ENCODE results near the gene TPRN. TPM values are rescaled to one million over a fixed set of nuclear protein-coding genes. Genes with fewer than 3 reads are reported as not detected.

The TPRN gene
- total RNA-seq, 4 donors from 2014 or later: 3.4 to 10.2 (median 6.3) TPM

DNA sequence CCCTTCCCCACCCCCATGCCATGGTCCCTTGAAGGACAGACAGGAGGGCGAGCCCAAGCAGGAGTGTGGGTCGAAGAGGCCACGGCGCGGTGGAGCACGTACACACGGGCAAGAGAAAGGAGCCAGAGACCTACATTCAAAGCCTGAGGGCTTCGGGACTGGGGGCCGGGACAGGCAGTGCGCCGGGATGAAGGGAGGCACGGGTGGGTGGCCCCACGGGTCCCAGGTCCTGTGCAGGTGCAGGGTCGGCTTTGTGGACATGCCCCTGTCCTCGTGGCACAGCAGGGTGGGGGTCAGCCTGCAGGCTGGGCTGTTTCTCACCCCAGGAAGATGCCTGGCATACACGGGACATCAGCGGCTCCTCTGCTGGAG is 40.5 kb downstream of the TPRN start:
- Histone ChIP-seq H3K36me3 (no peaks in the 10 kb centered on the region), H3K27me3 (peaks cover 86 to 95% (median 95%) of the 10 kb centered on the region in 3 donors), H3K4me1 (peaks cover 0 to 12% of the 10 kb centered on the region in 2 donors), H3K4me3 (no peak overlapping the region), H3K27ac (no peak overlapping the region), H3K9me3 (no peaks in the 10 kb centered on the region)
- no peak for TF ChIP-seq POLR2A (IDR thresholded peaks at IDR 0.05)
- TF ChIP-seq, protein P1, sequence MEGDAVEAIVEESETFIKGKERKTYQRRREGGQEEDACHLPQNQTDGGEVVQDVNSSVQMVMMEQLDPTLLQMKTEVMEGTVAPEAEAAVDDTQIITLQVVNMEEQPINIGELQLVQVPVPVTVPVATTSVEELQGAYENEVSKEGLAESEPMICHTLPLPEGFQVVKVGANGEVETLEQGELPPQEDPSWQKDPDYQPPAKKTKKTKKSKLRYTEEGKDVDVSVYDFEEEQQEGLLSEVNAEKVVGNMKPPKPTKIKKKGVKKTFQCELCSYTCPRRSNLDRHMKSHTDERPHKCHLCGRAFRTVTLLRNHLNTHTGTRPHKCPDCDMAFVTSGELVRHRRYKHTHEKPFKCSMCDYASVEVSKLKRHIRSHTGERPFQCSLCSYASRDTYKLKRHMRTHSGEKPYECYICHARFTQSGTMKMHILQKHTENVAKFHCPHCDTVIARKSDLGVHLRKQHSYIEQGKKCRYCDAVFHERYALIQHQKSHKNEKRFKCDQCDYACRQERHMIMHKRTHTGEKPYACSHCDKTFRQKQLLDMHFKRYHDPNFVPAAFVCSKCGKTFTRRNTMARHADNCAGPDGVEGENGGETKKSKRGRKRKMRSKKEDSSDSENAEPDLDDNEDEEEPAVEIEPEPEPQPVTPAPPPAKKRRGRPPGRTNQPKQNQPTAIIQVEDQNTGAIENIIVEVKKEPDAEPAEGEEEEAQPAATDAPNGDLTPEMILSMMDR (IDR thresholded peaks at IDR 0.05 in 4 of 5, conservative IDR thresholded peaks at IDR 0.05 in 1 of 5): no peak
- DNase-seq: no peak
- in situ Hi-C loops (cut with MboI; ENCODE audit: low sequenced_read_pairs in 4 of 4): no loop called here
- intact Hi-C loops (cut with DNase I; ENCODE audit: low total_unique reads): no loop called here
- no peak for ATAC-seq

DNA sequence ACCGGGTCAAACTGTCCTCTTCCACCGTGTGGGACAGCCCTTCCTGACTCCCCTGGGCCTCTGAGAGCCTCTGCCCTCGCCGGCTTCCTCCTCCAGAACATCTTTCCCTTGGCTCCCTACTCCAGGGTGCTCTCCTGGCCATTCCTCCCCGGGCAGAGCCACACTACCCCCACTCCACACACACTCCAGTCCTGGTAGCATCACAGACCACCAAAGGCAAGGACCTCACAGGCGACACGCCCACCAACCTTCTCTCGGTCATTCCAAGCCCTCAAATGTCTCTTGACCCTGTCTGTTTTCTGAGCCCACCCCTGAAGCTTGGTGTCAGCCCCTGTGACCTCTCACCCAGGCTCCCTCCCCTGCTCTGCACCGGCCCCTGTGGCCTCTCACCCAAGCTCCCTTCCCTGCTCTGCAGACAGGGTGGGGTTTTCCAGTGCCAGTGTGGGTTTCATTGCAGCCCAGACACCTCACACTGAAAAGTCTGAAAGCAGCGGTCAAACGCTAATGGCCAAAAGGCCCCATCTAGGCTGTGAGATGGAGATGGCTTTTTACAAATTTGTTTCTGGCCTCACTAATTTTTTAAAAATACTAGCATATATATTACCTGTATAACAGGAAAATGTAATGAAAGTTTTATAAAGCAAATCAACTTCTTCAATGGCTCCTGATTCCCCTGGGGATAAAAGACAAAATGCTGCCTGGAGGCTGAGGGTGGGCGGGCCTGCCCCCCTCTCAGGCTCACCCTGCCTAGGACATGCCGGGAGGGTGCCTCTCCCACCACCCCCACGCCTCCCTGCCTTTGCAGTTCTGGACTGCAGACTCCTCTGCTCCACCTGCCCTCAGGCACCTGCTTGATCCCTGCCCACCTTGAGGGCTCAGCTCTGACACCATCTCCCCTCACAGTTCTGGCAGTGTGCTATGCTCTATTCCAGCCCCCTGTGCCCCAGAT is 41.2 kb downstream of the TPRN start:
- Histone ChIP-seq H3K27me3 (peaks cover 79 to 88% (median 88%) of the 10 kb centered on the region in 3 donors), H3K4me3 (no peak overlapping the region), H3K36me3 (no peaks in the 10 kb centered on the region), H3K4me1 (peaks cover 0 to 12% of the 10 kb centered on the region in 2 donors), H3K9me3 (no peaks in the 10 kb centered on the region), H3K27ac (no peak overlapping the region)
- ATAC-seq (no peak), DNase-seq (no peak)
- in situ Hi-C loops (cut with MboI; ENCODE audit: low sequenced_read_pairs in 4 of 4) (no loop called here), intact Hi-C loops (cut with DNase I; ENCODE audit: low total_unique reads) (no loop called here)
- TF ChIP-seq POLR2A (IDR thresholded peaks at IDR 0.05): no peak
- TF ChIP-seq, protein P1 (IDR thresholded peaks at IDR 0.05 in 4 of 5, conservative IDR thresholded peaks at IDR 0.05 in 1 of 5): no peak

DNA sequence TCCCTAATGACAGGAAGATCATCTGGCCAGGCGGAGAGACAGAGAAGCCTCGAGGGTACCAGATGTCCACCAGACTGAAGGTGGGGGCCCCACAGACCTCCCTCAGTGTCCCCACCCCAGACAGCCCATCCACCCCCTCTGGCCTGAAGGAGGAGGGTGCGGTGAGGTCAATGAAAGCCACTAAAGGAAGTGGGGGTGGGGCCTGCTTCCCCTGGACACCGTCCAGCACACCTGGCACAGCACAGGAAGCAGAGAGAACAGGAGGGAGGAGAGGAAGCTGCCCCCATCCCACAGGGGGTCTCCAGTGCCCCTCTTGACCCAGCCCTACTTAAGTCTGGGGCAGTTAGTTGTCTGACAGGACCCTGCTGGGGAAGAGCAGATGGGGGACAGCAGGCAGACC is 41.9 kb downstream of the TPRN start:
- no peak for TF ChIP-seq POLR2A (IDR thresholded peaks at IDR 0.05)
- TF ChIP-seq, protein P1 (IDR thresholded peaks at IDR 0.05 in 4 of 5, conservative IDR thresholded peaks at IDR 0.05 in 1 of 5): no peak
- DNase-seq (no peak), ATAC-seq (no peak)
- peaks cover 72 to 81% (median 80%) of the 10 kb centered on the region in 3 donors for H3K27me3 ChIP-seq
- in situ Hi-C loops (cut with MboI; ENCODE audit: low sequenced_read_pairs in 4 of 4) (no loop called here), intact Hi-C loops (cut with DNase I; ENCODE audit: low total_unique reads) (no loop called here)
- H3K4me3 ChIP-seq: no peak overlapping the region
- no peaks in the 10 kb centered on the region for H3K36me3 ChIP-seq
- H3K4me1 ChIP-seq: peaks cover 0 to 12% of the 10 kb centered on the region in 2 donors
- H3K9me3 ChIP-seq: no peaks in the 10 kb centered on the region
- H3K27ac ChIP-seq: no peak overlapping the region

GRCh38 chr9:137157618-137158415 is 42.7 kb downstream of the TPRN start:
- Histone ChIP-seq H3K9me3 (no peaks in the 10 kb centered on the region), H3K27me3 (peaks cover 65 to 73% (median 72%) of the 10 kb centered on the region in 3 donors), H3K4me3 (no peak overlapping the region), H3K27ac (no peak overlapping the region), H3K36me3 (no peaks in the 10 kb centered on the region), H3K4me1 (peaks cover 0 to 5% of the 10 kb centered on the region in 2 donors)
- ATAC-seq: no peak
- intact Hi-C loops (cut with DNase I; ENCODE audit: low total_unique reads) (no loop called here), in situ Hi-C loops (cut with MboI; ENCODE audit: low sequenced_read_pairs in 4 of 4) (no loop called here)
- DNase-seq: no peak
- TF ChIP-seq POLR2A (IDR thresholded peaks at IDR 0.05): no peak
- TF ChIP-seq, protein P1 (IDR thresholded peaks at IDR 0.05 in 4 of 5, conservative IDR thresholded peaks at IDR 0.05 in 1 of 5): no peak
